GM21825 (cell line): Measurements from ENCODE around the gene TDRD1.

ENCODE experiments used
- ATAC-seq: cut with Tn5 transposase; IDR thresholded peaks from one replicate; pipeline ENCODE4 v1.9.1; 2021; ENCODE audit warnings: mild to moderate bottlenecking, moderate library complexity; ENCODE audit not compliant: unreplicated experiment

The TDRD1 gene

DNA sequence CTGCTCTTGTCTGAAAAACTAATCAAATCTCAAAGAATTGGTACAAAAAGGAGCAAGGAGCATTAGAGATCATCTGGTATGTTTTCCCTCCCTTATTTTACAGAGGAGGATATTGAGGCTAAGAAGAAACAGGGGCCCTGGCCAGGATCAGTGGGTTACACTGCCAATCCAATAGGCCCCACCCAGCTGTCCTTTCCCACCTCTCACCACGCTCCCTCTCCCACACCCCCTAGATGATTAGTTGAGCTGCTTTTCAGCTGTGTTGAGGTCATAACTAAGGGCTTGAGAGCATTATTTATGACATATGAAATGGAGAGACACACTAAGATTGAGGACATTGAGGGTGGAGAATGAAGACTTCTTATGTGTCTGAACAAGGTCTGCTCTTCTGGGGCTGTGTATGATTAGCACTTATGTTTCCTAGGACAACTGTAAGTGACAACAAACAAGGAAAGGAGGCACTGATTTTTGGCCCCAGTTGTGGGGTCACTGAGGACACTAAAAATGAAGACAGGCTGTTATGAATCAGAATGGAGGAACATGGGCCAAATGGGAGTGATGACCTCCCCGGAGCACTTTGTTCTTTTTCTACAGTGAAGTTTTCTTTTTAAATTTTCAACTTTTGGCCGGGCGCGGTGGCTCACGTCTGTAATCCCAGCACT, 86.4 kb downstream of the TDRD1 start:
- ATAC-seq, result no peak

DNA sequence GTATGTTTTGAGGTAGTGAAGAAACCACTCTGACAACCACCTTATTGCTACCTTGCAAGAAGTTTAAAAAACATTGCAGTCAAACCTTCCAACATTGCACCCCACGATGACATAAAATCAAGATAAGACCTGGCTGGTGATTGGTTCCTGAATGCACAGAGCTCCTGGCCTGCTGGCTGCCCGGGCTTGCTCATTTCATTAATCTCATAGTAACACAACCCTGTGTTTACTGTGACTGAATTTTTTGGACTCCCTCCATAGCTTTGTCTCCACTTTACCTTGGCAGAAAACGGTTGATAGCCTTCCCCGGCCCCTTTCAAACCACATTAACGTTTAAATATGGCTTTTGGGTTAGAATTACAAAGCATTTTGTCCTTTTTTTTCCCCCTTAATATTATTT, 87.4 kb downstream of the TDRD1 start:
- ATAC-seq, result no peak

DNA sequence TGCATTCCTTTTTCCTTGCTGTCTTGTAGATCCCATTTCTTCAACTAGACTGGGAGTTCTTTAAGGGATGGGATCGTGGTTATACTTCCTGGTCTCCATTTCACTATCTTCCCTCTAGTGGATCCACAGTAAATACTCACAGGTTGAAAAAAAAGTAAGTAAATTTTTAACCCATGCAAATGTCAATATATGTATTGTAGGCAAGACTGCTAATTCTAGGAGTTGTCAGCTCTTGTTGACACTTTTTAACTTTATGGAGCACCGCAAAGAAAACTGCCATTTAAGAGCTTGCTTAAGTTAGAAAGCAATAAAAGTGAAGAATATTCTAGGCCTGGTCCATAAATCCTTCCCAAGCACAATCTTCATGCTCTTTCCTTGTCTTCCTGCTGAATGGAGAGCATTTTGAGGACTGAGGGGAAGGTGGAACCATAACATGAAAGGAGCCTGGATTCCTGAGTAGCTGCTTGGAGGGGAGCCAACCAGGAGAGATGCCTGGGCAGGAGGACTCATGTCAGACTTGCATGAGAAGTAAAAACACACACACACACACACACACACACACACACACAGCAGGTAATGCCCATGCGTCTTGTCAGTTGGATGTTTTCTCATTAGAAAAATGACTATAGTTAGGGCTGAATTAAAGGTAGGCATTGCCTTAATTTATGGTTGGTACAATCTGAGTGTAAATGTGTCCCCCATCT, 92.1 kb downstream of the TDRD1 start:
- ATAC-seq, result no peak

DNA sequence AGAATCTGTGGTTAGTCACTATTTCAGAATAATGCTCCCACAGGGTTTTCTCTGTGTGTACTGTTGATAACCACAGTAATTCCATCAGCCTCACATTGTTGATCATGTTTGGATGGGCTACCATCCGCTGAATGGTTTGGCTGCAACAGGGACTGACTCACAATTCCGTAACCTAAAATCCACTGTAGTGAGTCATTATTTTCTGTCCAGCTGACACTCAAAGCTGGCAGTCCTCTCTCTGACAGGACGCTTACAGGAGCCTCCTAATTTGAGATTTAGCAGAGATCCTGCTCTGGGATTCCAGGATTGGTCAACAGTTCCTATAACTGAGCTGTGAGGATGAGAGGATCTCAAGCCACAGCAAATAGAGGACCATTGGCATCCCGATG, 92.6 kb downstream of the TDRD1 start:
- ATAC-seq, result no peak

DNA sequence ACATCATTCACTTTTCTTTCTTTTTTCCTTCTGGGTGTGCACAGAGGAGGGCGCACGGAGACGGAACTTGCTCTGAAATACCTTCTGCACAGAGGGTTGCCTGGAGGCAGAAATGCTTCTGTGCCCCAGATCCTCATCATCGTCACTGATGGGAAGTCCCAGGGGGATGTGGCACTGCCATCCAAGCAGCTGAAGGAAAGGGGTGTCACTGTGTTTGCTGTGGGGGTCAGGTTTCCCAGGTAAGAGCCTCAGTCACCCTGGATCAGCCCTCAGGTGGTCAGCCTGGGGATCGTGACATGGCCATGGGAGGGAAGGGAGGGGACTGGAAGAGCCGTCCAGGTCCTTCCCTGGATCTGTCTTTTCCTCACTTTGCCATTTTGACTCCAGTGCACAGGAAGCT, 93.5 kb downstream of the TDRD1 start:
- no peak for ATAC-seq

DNA sequence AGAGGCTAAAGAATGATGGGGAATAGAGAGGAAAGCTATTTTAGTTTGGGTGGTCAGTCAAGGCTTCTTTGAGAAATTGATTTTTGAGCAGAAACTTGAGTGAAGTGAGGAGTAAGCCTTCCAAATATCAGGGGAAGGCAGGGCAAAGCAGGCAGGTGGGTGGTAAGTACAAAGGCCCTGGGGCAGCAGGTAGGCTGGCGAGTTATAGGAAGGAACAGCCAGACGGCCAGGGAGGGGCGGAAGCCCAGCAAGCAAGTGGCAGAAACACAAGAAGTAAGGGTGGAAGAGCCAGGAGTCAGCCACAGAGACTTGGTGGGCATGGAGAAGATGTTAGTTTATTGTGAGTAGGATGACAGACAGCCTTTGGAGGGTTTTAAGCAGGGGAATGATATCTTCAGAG, 94.8 kb downstream of the TDRD1 start:
- ATAC-seq, result no peak

DNA sequence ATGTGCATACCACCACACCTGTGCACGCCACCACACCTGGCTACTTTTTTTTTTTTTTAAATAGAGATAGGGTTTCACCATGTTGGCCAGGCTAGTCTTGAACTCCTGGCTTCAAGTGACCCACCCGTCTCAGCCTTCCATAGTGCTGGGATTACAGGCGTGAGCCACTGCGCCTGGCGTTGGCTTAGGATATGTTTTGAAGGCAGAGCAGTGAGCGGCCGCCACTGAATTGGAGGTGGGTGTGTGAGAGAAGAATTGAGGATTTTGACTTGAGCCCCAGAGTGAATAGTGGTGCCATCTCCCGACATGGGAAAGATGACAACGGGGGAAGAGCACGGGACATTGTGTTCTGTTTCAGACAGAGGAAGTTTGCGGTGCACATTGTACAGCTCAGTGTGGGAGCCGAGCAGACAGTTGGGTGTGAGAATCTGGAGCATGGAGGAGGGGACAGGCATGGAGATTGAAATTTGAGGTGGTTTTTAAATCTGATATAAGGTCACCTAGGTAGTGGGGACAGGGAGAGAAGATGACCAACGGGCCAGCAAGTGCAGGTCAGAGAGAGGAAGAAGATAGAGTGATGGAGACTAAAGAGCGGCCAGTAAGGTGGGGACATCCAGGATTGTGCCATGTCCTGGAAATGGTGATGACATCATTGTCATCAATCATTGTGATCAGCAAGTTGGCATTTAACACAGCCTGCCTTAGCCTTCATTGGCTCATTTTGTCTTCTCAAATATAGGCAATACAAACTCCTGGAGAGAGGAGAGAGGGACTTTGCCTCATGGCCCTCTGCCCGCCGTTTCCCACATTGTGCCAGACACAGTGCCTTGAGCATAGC, 95.7 kb downstream of the TDRD1 start:
- ATAC-seq, result no peak

DNA sequence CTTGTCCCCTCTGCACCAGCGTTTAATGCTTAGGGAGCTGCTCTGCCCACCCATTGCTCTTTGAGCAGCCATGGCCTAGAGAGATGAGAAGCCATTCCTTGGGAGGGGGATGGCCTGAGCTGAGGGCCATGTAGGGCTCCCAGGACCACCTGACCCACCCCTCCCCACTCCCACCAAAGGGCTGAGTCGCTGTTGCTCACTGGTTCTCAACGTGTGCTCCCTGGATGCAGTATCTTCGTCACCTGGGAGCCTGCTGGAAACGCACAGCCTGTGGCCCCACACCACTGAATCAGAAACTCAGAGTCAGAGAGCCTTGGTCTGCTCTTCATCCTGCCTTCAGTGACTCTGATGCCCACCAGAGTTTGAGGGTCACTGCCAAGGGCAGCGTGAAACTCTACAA, 96.9 kb downstream of the TDRD1 start:
- no peak for ATAC-seq

DNA sequence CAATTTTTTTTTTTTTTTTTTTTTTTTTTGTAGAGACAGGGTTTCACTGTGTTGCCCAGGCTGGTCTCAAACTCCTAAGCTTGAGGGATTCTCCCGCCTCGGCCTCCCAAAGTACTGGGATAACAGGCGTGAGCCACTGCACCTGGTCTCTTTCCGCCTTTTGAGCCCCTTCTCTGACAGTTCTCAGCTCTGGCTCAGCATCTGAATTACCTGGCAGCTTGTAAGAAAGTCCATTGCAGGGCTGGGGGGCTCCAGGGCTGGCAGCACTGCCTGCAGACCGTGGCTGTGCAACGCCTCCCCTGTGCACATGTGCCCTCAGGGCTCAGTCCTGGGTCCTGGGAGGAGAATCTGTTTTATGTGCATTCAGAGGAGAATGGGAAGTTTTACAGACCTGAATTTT, 97.5 kb downstream of the TDRD1 start:
- ATAC-seq, result no peak

DNA sequence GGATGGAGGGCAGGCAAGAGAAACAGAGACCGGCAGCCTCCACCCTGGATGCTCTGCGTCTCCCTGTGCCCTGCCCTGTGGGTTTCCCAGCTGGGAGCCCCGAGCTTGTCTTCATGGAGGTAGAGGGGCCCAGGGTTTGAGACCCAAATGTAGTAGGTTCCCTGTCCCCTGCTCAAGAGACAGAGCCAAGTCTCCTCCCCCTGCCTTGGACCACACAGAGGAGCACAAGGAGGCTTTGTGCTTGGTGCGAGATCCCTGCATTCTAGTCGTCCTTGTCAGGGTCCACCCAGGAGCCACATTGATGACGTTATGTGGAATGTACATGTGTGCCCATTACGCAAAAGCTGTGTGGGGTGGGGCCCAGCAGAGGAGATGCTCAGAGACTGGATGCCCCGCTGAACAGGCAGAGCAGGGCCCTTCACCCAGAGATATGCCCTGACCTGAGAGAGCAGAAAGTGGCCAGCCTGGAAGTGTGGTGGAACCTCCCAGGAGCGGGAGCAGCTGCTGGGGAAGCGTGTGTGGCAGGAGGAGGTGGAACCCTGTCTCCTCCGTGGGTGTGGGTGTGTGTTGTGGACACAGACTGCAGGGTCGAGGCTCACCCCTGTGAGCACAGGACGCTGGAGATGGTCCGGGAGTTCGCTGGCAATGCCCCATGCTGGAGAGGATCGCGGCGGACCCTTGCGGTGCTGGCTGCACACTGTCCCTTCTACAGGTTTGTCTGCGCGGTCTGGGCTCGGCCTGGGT, 99.2 kb downstream of the TDRD1 start:
- no peak for ATAC-seq

DNA sequence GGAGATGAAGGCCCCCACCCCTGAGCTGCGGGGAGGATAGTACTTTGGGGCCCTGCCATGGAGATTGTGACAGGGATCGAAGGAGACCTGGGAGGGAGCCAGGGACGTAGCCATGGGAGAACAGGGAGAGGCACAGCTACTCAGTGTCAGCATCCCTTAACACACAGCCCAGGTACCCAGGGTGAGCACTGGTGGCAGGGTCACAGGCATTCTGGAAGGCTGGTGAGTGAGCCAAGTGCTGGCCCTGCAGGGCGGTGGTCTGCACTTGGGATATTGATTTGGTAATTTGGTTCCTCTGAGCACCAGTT, 99.7 kb downstream of the TDRD1 start:
- no peak for ATAC-seq

DNA sequence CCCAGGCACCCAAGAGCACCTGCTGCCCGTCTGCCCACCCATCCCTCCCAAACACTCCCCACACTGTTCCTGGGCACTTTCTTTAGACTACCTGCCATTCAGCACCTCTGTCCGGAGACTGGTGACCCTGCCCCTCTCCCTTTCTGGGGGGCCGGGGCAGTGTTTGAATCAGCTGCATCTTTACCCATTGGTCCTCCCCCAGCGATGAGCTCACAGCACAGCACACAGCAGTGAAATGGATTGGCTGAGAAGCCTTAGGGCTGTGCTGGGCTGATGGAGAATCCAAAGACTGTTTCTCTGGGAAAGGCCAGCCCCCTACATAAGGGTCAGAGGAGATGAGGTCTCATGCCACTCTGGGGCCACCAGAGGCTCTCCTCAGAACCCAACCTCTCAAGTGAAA, 100.1 kb downstream of the TDRD1 start:
- ATAC-seq, result no peak

DNA sequence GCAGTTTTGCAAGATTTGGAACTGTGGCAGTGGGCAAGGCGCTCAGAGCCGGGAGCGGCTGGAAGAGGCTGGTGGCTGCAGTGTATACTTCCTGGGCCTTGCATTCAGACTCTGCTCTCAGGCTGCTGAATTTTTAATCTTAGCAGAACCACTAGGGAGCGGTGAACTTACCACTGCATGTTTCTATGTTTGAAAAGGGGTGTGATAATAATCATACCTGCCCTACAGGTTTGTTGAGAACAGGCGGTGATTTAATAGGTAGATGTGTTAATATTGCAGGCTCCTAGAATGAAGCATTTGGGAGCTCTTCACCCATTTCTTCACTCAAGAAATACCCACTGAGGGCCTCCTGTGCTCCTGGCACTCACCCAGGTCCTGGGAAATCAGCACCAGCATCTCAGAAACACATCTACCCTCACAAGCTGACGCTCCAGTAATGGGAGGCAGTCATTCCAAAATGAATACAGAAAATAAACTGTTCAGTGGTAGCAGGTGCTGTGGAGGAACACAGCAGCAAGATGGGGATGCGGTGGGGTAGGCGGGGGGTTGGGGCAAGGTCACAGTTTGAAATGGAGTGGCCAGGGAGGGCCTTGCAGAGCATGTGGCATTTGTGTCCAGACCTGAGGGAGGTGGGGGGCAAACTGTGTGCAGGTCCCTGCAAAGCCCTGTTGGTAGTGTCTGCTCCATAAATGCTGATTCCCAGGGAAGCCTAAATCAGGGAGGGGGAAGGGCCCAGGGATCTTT, 100.9 kb downstream of the TDRD1 start:
- no peak for ATAC-seq

DNA sequence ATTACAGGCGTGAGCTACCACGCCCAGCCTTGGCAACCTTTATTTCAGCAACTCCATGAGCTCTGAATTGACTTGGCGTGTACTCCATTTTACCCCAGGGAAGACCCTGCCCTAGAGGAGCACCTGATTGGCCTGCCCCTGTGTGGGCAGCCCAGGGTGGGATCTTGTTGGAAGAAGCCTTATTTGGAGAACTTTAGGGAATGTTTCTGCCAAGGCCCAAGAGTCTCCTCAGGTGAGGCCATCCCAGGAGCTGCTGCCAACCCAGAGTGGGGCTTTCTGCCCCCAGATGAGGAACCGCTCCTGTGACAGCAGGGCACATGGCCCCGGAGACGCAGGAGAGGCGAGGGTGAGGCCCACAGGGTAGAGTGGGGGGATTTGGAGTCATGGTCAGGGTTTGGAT, 101.9 kb downstream of the TDRD1 start:
- ATAC-seq, result no peak

DNA sequence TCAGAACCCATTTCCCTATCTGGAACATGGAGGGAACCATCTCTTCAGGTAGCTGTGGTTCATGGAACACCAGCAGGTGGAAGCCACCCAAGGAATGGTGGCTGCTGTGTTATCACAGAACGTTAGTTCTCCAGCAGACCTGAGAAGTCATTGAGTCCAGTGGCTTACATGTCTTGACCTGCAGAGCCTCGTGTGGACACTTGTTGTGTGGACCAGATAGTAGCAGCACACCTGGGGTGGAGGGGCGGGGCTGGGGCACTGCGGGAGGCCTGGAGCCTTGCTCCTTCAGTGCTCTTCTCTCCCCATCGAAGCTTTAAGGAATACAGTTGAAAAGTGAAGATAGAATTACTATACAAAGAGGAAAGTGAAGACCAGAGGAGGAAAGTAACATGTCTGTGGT, 102.3 kb downstream of the TDRD1 start:
- no peak for ATAC-seq
